Uterus (tissue), 2 donors: ENCODE results near the gene PCDH9.

ENCODE experiments used
- POLR2A ChIP-seq, 2 donors: fragments of 450-650 bp; IDR thresholded peaks; one replicate each; pipeline ENCODE4 v1.6.1; 2016; ENCODE audit warnings: antibody characterized with exemption in 2 of 2, mild to moderate bottlenecking in 1 of 2, moderate library complexity in 1 of 2
- TF ChIP-seq, protein P1 (sequence below), 4 experiments: fragments of 200-600 bp in 2 of 4; fragments of 450-650 bp in 2 of 4; sonication (generic) in 2 of 4; IDR thresholded peaks; one replicate each; pipeline ENCODE4 v1.5.1; 2016 to 2019; ENCODE audit warnings: antibody characterized with exemption in 4 of 4, mild to moderate bottlenecking in 2 of 4, moderate library complexity in 1 of 4

DNA sequence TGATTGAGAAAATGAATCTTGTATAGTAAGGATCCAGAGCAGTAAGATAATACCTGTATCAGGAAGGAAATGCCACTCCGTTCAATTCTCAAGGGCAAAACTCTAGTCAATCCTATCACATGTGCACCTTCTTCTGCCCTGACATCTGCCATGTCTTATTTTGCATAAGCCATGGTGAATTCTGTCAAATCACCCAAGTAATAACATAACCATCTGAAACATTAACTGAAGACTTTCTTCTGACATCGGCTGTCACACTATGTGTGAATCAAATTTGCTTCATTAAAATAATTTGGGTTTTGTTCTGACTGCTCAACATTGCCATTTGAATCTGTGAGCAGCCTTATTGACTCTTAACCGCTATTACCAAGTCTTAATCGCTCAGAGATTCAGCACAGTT, 91.2 kb downstream of the PCDH9 start:
- TF ChIP-seq, protein P1, sequence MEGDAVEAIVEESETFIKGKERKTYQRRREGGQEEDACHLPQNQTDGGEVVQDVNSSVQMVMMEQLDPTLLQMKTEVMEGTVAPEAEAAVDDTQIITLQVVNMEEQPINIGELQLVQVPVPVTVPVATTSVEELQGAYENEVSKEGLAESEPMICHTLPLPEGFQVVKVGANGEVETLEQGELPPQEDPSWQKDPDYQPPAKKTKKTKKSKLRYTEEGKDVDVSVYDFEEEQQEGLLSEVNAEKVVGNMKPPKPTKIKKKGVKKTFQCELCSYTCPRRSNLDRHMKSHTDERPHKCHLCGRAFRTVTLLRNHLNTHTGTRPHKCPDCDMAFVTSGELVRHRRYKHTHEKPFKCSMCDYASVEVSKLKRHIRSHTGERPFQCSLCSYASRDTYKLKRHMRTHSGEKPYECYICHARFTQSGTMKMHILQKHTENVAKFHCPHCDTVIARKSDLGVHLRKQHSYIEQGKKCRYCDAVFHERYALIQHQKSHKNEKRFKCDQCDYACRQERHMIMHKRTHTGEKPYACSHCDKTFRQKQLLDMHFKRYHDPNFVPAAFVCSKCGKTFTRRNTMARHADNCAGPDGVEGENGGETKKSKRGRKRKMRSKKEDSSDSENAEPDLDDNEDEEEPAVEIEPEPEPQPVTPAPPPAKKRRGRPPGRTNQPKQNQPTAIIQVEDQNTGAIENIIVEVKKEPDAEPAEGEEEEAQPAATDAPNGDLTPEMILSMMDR (IDR thresholded peaks at IDR 0.05), result no peak
- no peak for TF ChIP-seq POLR2A (IDR thresholded peaks at IDR 0.05)
